A673 (cell line): ENCODE results near the gene CATSPERE. TPM values are rescaled to one million over a fixed set of nuclear protein-coding genes. Genes with fewer than 3 reads are reported as not detected.
A peak's percentile ranks its signal among the peaks of the same experiment; 100 is the strongest.

Source experiments
- BruUV-seq: library from RNA; stranded (reverse); fragments of 400-500 nt; replicated peaks from 2 replicates; lab custom pipeline; 2021; lab: Mats Ljungman, UMichigan
- CTCF ChIA-PET: fragments of 300-600 bp; sonication (Branson Sonifier 250); formaldehyde crosslinking; loops from one replicate; lab custom pipeline; 2022; ENCODE audit warnings: antibody characterized with exemption; lab: Charles Lee
- POLR2A ChIA-PET: fragments of 300-600 bp; sonication (Branson Sonifier 250); formaldehyde crosslinking; loops from one replicate; lab custom pipeline; 2022; ENCODE audit warnings: antibody characterized with exemption; ENCODE audit not compliant: low non-redundant PET; lab: Charles Lee
- DNase-seq: peaks from one replicate; pipeline ENCODE4 v3.0.0-alpha.2; 2015; ENCODE audit warnings: low spot score
- H3K27ac ChIP-seq: fragments of 200-600 bp; sonication (generic); 2 replicates; pipeline ENCODE4 v1.5.1; 2016; ENCODE audit warnings: mixed run types, low read depth, mild to moderate bottlenecking, mixed read lengths, antibody characterized with exemption, low read length; ENCODE audit not compliant: poor library complexity, severe bottlenecking
- H3K27me3 ChIP-seq: fragments of 200-600 bp; sonication (generic); replicated peaks from 2 replicates; pipeline ENCODE4 v1.6.1; 2017; ENCODE audit warnings: mixed run types, low read depth, mild to moderate bottlenecking, mixed read lengths, antibody characterized with exemption, low read length; ENCODE audit not compliant: insufficient read depth, poor library complexity
- H3K36me3 ChIP-seq: fragments of 200-600 bp; sonication (generic); 2 replicates; pipeline ENCODE4 v1.6.1; 2016; ENCODE audit warnings: mixed run types, mild to moderate bottlenecking, mixed read lengths, antibody characterized with exemption, low read length; ENCODE audit not compliant: insufficient read depth, poor library complexity, severe bottlenecking
- H3K4me1 ChIP-seq: fragments of 200-600 bp; sonication (generic); 2 replicates; pipeline ENCODE4 v1.6.1; 2017; ENCODE audit warnings: mixed run types, mild to moderate bottlenecking, mixed read lengths, antibody characterized with exemption, low read length; ENCODE audit not compliant: insufficient read depth, poor library complexity, severe bottlenecking
- H3K4me3 ChIP-seq: fragments of 200-600 bp; sonication (generic); 2 replicates; pipeline ENCODE4 v1.5.1; 2016; ENCODE audit warnings: low read depth, mixed run types, mild to moderate bottlenecking, mixed read lengths, low read length; ENCODE audit not compliant: poor library complexity, severe bottlenecking
- H3K9me3 ChIP-seq: fragments of 200-600 bp; sonication (generic); 2 replicates; pipeline ENCODE4 v1.6.1; 2016; ENCODE audit warnings: mixed run types, low read depth, mild to moderate bottlenecking, mixed read lengths, antibody characterized with exemption, low read length; ENCODE audit not compliant: poor library complexity, severe bottlenecking
- EZH2 ChIP-seq: fragments of 200-600 bp; sonication (generic); IDR thresholded peaks from 2 replicates; pipeline ENCODE4 v1.6.1; 2017; ENCODE audit warnings: borderline replicate concordance, low read depth, mild to moderate bottlenecking, mixed read lengths, antibody characterized with exemption, low read length; ENCODE audit not compliant: poor library complexity, severe bottlenecking
- intact Hi-C: fragments of 100-400 bp; cut with micrococcal nuclease; formaldehyde crosslinking; loops from one replicate; pipeline ENCODE4 v1.10.0; 2022; ENCODE audit not compliant: unreplicated experiment
- total RNA-seq: library from RNA; stranded (reverse); gene quantifications from 2 replicates; pipeline ENCODE4 v1.2.3, GENCODE V29; 2021
- TF ChIP-seq, protein P1 (sequence below): fragments of 300-800, 200-600 bp; sonication (generic); conservative IDR thresholded peaks from 2 replicates; pipeline ENCODE4 v1.5.1; 2017; ENCODE audit warnings: low read depth, mild to moderate bottlenecking, antibody characterized with exemption, low read length, moderate library complexity, mixed read lengths

The CATSPERE gene
- total RNA-seq, 1 experiment from 2014 or later: 0.45 TPM

DNA sequence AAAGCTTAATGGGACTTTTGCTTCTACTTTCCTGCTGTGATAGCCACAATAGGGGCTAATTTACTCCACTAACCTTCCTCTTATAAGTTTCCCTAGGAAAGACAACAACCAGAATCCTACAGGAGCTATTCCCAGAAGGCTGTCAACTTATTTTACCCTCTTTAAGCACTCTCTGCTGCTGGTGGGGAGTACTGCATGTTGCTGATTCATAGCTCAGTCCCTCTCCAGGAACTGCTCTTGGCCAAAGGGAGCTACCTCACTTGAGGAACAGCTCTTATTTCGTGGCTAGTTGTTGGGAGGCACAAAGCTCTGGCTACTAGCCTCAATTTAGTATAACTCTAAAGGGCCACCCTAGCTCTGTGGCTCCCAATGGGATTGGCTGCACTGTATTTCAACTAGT lies 46.5 kb upstream of the CATSPERE start:
- H3K36me3 ChIP-seq: peaks cover 48% of the 10 kb centered on the region
- BruUV-seq: no TSS peak
- intact Hi-C loops: no loop called here
- TF ChIP-seq, protein P1, sequence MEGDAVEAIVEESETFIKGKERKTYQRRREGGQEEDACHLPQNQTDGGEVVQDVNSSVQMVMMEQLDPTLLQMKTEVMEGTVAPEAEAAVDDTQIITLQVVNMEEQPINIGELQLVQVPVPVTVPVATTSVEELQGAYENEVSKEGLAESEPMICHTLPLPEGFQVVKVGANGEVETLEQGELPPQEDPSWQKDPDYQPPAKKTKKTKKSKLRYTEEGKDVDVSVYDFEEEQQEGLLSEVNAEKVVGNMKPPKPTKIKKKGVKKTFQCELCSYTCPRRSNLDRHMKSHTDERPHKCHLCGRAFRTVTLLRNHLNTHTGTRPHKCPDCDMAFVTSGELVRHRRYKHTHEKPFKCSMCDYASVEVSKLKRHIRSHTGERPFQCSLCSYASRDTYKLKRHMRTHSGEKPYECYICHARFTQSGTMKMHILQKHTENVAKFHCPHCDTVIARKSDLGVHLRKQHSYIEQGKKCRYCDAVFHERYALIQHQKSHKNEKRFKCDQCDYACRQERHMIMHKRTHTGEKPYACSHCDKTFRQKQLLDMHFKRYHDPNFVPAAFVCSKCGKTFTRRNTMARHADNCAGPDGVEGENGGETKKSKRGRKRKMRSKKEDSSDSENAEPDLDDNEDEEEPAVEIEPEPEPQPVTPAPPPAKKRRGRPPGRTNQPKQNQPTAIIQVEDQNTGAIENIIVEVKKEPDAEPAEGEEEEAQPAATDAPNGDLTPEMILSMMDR: no peak
- no peak for TF ChIP-seq EZH2
- H3K9me3 ChIP-seq: no peaks in the 10 kb centered on the region
- H3K27ac ChIP-seq: no peak overlapping the region
- POLR2A ChIA-PET: no interaction called here
- CTCF ChIA-PET: no interaction called here
- H3K4me3 ChIP-seq: no peak overlapping the region
- no peaks in the 10 kb centered on the region for H3K4me1 ChIP-seq
- DNase-seq: no peak
- no peaks in the 10 kb centered on the region for H3K27me3 ChIP-seq

DNA sequence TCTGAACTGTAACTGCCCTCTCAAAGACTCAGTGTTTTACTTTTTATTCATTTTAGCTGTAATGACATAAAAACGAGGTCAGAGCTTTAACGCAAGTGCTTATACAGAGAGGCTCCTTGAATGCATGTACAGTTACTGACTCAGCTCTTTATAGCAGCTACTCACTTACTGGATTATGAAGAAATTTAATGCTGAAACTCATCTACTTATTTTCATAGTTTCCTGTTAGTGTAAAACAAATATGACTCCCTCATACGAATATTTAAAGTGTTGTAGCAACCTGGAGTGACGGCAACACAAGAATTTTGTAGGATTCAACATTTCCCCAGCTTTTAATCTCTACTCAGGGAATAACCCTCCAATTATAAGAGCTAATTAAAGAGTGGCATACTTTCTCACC lies 42.0 kb upstream of the CATSPERE start:
- DNase-seq: no peak
- ChIA-PET POLR2A (no interaction called here), CTCF (no interaction called here)
- BruUV-seq: no TSS peak
- Histone ChIP-seq H3K36me3 (peaks cover 58% of the 10 kb centered on the region), H3K9me3 (no peaks in the 10 kb centered on the region), H3K27ac (peak overlapping the region; percentile 31), H3K4me3 (no peak overlapping the region), H3K27me3 (no peaks in the 10 kb centered on the region), H3K4me1 (no peaks in the 10 kb centered on the region)
- intact Hi-C loops: no loop called here
- no peak for TF ChIP-seq EZH2
- TF ChIP-seq, protein P1: no peak

DNA sequence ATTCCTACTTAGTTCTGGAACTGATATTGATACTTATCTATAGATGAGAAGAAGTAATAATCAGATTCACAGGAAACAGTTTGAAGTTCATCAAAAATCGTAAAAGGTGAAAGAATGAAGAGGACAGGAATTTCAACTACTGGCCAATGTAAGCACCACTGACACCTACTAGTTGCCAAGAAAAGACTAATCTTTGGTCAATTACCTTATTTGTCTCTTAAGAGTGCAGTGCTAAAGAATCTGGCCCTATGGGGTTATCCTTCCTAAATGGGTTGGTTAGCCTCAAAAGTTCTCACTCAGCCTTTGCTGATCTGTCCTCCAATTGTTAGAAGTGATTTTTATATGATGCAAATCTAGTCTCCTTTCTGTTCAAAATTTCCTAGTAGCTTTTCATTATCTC lies 38.9 kb upstream of the CATSPERE start:
- H3K36me3 ChIP-seq: peaks cover 40% of the 10 kb centered on the region
- POLR2A ChIA-PET: no interaction called here
- H3K4me1 ChIP-seq: no peaks in the 10 kb centered on the region
- no peak overlapping the region for H3K27ac ChIP-seq
- TF ChIP-seq EZH2: no peak
- TF ChIP-seq, protein P1: no peak
- H3K4me3 ChIP-seq: no peak overlapping the region
- H3K27me3 ChIP-seq: no peaks in the 10 kb centered on the region
- no peaks in the 10 kb centered on the region for H3K9me3 ChIP-seq
- intact Hi-C loops: no loop called here
- DNase-seq: no peak
- BruUV-seq: no TSS peak
- CTCF ChIA-PET: no interaction called here
